ENCODE results near the gene CHST11. TPM values are rescaled to one million over a fixed set of nuclear protein-coding genes. Genes with fewer than 3 reads are reported as not detected.

The CHST11 gene
- total and polyA plus RNA-seq, 4 donors: 15.0 to 25.5 (median 18.8) TPM

DNA sequence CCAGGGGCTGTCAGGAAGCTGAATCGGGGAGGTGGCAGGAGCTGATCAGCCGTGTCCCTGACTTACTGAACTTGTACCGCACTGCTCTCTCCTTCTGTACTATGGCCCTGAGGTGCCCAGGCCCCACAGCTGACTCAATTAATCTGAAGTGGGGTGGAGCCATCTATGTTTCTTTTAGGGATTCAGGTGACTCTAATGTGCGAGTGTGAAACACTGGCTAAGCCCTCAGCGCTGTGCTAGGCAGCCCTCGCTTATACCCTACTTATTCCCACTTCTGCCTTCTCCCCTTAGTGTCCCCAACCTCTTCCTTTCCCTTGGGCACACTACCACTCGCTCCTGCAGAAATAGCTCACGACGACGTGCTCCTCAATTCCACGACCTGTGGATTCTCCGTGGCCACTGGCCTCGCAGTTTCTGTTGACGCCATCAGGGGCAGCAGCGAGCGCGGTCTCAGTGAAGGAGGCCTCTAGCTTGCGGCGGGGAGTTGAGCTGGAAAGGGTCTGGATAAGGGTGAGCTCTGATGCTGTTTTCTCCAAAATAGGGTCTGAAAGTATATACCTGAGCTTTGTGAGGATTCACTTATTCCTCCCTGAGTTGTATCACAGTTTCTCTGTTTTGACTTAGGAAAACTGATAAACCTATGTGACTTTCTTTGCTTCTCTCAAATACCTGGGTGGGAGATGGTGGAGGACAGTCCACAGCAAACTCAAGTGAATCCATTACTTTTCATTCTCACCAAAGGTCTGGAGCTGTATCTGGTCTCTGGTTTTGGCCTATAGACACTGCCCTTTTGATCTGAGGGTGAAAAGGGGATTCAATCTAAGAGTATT, 333.8 kb downstream of the CHST11 start:
- no peak overlapping the region for H3K4me3 ChIP-seq (ENCODE audit: low read depth, low read length)
- 42% methylated on average over 19 of the region's 19 CpGs for WGBS (ENCODE audit: insufficient coverage)
- H3K4me1 ChIP-seq (ENCODE audit: control insufficient read depth, insufficient read depth, low read length): peaks cover 10% of the 10 kb centered on the region
- H3K9me3 ChIP-seq (ENCODE audit: control insufficient read depth, insufficient read depth, low read length): no peaks in the 10 kb centered on the region
- no peaks in the 10 kb centered on the region for H3K27me3 ChIP-seq (ENCODE audit: control insufficient read depth, insufficient read depth, low read length)
- H3K27ac ChIP-seq (ENCODE audit: low read depth, low read length): no peak overlapping the region
- peak in 2 of 6 donors; percentile 46 to 73 for DNase-seq (ENCODE audit: low read depth in 4 of 6, low spot score in 6 of 6)
- no peaks in the 10 kb centered on the region for H3K36me3 ChIP-seq (ENCODE audit: control insufficient read depth, insufficient read depth, low read length)

DNA sequence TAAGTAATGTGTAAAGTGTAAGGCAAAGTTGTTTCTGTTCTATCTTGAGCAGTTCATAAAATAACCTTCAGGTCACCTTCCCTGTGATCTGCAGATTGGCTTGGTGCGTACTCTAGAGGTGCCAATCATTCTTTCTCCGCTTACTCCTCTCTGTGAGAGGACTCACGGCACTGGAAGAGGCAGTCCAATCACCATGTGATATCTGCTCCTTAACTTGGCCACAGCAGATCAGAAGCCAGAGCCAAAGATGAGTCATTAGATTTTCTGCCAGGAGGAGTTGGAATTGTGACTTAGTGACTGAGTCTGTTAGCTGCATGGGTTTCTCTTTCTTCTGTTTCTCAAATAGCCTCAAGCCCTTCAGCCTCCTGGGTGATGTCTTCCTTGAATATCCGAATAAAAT, 335.8 kb downstream of the CHST11 start:
- peak in 1 of 6 donors; percentile 54 for DNase-seq (ENCODE audit: low read depth in 4 of 6, low spot score in 6 of 6)
- no peak overlapping the region for H3K27ac ChIP-seq (ENCODE audit: low read depth, low read length)
- H3K36me3 ChIP-seq (ENCODE audit: control insufficient read depth, insufficient read depth, low read length): no peaks in the 10 kb centered on the region
- H3K9me3 ChIP-seq (ENCODE audit: control insufficient read depth, insufficient read depth, low read length): no peaks in the 10 kb centered on the region
- H3K27me3 ChIP-seq (ENCODE audit: control insufficient read depth, insufficient read depth, low read length): no peaks in the 10 kb centered on the region
- WGBS (ENCODE audit: insufficient coverage): 80% methylated on average over 1 of the region's 4 CpGs
- H3K4me1 ChIP-seq (ENCODE audit: control insufficient read depth, insufficient read depth, low read length): peaks cover 14% of the 10 kb centered on the region
- H3K4me3 ChIP-seq (ENCODE audit: low read depth, low read length): no peak overlapping the region

DNA sequence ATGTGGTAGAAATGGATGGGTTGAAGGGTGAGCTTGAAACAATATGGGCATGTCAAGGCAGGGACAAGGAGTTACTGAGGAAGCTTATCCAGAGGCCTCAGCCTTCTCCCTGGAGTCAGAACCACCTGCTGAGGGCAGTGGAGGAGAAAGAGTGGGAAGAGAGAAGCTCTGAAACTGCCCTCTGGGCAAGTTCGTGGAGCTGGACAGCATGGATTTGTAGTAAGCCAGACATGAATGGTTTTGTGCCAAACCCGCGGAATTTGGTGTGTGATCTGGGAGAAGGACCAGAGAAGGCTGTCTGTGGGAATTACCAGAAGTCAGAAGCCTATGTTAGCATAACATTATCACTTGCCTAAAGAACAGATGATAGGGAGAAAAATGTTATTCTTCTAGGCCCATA, 336.5 kb downstream of the CHST11 start:
- no peaks in the 10 kb centered on the region for H3K36me3 ChIP-seq (ENCODE audit: control insufficient read depth, insufficient read depth, low read length)
- WGBS (ENCODE audit: insufficient coverage): 60% methylated on average over 1 of the region's 3 CpGs
- peak in 1 of 6 donors; percentile 39 for DNase-seq (ENCODE audit: low read depth in 4 of 6, low spot score in 6 of 6)
- no peaks in the 10 kb centered on the region for H3K27me3 ChIP-seq (ENCODE audit: control insufficient read depth, insufficient read depth, low read length)
- H3K4me3 ChIP-seq (ENCODE audit: low read depth, low read length): no peak overlapping the region
- H3K9me3 ChIP-seq (ENCODE audit: control insufficient read depth, insufficient read depth, low read length): no peaks in the 10 kb centered on the region
- no peak overlapping the region for H3K27ac ChIP-seq (ENCODE audit: low read depth, low read length)
- H3K4me1 ChIP-seq (ENCODE audit: control insufficient read depth, insufficient read depth, low read length): peaks cover 14% of the 10 kb centered on the region

DNA sequence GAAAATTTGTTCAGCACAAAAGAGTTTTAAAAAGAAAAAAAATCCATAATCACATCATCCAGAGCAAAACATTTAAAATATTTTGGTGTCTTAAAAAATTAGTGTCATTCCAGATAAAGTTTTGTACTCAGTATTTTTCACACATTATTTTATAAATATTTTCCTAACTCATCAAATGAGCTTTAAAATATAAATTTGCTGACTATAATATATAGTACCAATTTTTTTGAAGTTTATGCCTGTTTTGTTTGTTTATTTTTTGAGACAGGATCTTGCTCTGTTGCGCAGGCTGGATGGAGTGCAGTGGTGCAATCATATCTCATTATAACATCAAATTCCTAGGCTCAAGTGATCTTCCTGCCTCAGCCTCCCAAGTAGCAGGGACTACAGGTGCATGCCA, 337.2 kb downstream of the CHST11 start:
- no CpG with 5 or more reads among the region's 1 CpG for WGBS (ENCODE audit: insufficient coverage)
- no peak overlapping the region for H3K4me3 ChIP-seq (ENCODE audit: low read depth, low read length)
- no peaks in the 10 kb centered on the region for H3K36me3 ChIP-seq (ENCODE audit: control insufficient read depth, insufficient read depth, low read length)
- no peaks in the 10 kb centered on the region for H3K9me3 ChIP-seq (ENCODE audit: control insufficient read depth, insufficient read depth, low read length)
- no peak overlapping the region for H3K27ac ChIP-seq (ENCODE audit: low read depth, low read length)
- no peaks in the 10 kb centered on the region for H3K27me3 ChIP-seq (ENCODE audit: control insufficient read depth, insufficient read depth, low read length)
- H3K4me1 ChIP-seq (ENCODE audit: control insufficient read depth, insufficient read depth, low read length): peaks cover 14% of the 10 kb centered on the region
- no peak for DNase-seq (ENCODE audit: low read depth in 4 of 6, low spot score in 6 of 6)

DNA sequence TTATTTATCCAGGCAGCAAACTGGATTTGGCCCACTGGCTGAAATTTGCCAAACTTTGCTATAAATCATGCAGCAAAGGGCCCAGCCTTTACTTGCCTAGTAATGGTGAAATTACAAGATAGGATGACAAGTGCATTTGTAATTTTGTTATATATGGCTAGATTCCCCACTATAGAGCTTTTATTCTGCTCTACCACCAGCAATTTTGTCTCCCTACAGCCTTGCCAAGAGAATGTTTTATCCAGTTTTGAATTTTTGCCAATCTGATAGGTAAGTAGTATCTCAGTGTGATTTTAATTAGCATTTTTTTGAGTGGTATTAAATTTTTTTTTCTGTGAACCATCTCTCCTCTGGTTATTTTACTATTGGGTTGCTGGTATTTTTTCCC, 339.7 kb downstream of the CHST11 start:
- no peak overlapping the region for H3K4me3 ChIP-seq (ENCODE audit: low read depth, low read length)
- no peaks in the 10 kb centered on the region for H3K27me3 ChIP-seq (ENCODE audit: control insufficient read depth, insufficient read depth, low read length)
- H3K36me3 ChIP-seq (ENCODE audit: control insufficient read depth, insufficient read depth, low read length): no peaks in the 10 kb centered on the region
- no peak overlapping the region for H3K27ac ChIP-seq (ENCODE audit: low read depth, low read length)
- peaks cover 4% of the 10 kb centered on the region for H3K4me1 ChIP-seq (ENCODE audit: control insufficient read depth, insufficient read depth, low read length)
- H3K9me3 ChIP-seq (ENCODE audit: control insufficient read depth, insufficient read depth, low read length): no peaks in the 10 kb centered on the region
- DNase-seq (ENCODE audit: low read depth in 4 of 6, low spot score in 6 of 6): peak in 2 of 6 donors; percentile 28 to 43

DNA sequence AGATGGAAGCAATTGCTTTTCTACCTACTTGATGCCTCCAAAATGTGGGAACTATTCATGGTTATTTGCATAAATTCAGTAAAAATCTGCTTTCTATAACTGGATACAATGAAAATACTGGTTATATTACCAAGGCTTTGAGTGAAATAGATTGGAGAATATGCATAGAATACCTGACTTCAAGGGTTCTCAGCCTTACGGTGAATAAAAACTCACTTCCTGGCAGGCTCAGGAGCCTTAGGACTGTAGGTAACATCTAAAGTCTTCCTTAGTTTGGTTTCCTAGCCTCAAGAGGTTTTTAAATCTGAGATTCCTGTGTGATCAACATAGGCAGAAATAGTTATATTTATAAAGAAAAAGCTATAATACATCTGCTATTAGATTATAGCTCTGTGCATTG, 342.7 kb downstream of the CHST11 start:
- WGBS (ENCODE audit: insufficient coverage): 100% methylated on average over 1 of the region's 1 CpG
- H3K4me3 ChIP-seq (ENCODE audit: low read depth, low read length): no peak overlapping the region
- no peak overlapping the region for H3K27ac ChIP-seq (ENCODE audit: low read depth, low read length)
- no peaks in the 10 kb centered on the region for H3K27me3 ChIP-seq (ENCODE audit: control insufficient read depth, insufficient read depth, low read length)
- DNase-seq (ENCODE audit: low read depth in 4 of 6, low spot score in 6 of 6): no peak
- H3K36me3 ChIP-seq (ENCODE audit: control insufficient read depth, insufficient read depth, low read length): no peaks in the 10 kb centered on the region
- no peaks in the 10 kb centered on the region for H3K9me3 ChIP-seq (ENCODE audit: control insufficient read depth, insufficient read depth, low read length)
- H3K4me1 ChIP-seq (ENCODE audit: control insufficient read depth, insufficient read depth, low read length): peaks cover 4% of the 10 kb centered on the region

DNA sequence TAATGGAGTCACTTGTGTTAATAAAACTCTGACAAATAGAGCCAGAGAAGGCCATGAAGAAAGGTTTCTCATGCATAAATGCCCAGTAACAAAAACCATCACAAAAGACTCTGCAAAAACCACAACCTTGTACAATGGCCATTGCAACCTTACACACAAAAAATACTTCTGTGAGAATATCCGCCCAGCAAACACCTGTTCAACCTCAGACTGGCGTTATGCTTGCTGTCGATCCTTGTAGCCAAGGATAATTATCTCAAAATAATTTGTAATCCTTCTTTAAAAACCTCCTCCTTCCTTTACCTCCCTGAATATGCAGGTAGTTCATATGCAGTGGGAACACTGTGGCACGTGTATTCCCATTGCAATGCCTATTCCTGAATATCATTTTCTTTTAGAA, 344.3 kb downstream of the CHST11 start:
- 87% methylated on average over 2 of the region's 4 CpGs for WGBS (ENCODE audit: insufficient coverage)
- Histone ChIP-seq H3K4me3 (ENCODE audit: low read depth, low read length) (no peak overlapping the region), H3K4me1 (ENCODE audit: control insufficient read depth, insufficient read depth, low read length) (peaks cover under 1% of the 10 kb centered on the region), H3K36me3 (ENCODE audit: control insufficient read depth, insufficient read depth, low read length) (no peaks in the 10 kb centered on the region), H3K27me3 (ENCODE audit: control insufficient read depth, insufficient read depth, low read length) (no peaks in the 10 kb centered on the region), H3K27ac (ENCODE audit: low read depth, low read length) (no peak overlapping the region), H3K9me3 (ENCODE audit: control insufficient read depth, insufficient read depth, low read length) (no peaks in the 10 kb centered on the region)
- DNase-seq (ENCODE audit: low read depth in 4 of 6, low spot score in 6 of 6): no peak

DNA sequence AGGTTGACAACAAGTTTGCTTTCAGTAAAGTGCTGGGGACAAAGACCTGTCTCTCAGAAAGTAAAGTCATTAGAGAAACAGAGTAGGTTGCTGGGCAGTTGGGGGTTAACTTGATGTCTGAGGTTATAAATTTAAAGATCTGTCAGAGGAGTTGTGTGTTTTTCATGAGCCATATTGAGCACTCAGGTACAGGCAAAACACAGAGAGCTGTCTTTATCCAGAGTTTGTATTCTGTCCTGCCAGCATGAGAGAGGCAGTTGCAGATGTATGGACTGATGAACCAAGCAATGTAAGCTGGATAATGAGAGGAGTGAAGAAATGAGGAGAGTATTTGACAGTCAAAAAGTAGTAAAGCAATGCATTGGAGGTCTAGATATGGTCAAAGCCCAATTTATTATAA, 344.7 kb downstream of the CHST11 start:
- DNase-seq (ENCODE audit: low read depth in 4 of 6, low spot score in 6 of 6): no peak
- Histone ChIP-seq H3K27ac (ENCODE audit: low read depth, low read length) (no peak overlapping the region), H3K9me3 (ENCODE audit: control insufficient read depth, insufficient read depth, low read length) (no peaks in the 10 kb centered on the region), H3K27me3 (ENCODE audit: control insufficient read depth, insufficient read depth, low read length) (no peaks in the 10 kb centered on the region), H3K4me3 (ENCODE audit: low read depth, low read length) (no peak overlapping the region), H3K36me3 (ENCODE audit: control insufficient read depth, insufficient read depth, low read length) (no peaks in the 10 kb centered on the region), H3K4me1 (ENCODE audit: control insufficient read depth, insufficient read depth, low read length) (no peaks in the 10 kb centered on the region)

DNA sequence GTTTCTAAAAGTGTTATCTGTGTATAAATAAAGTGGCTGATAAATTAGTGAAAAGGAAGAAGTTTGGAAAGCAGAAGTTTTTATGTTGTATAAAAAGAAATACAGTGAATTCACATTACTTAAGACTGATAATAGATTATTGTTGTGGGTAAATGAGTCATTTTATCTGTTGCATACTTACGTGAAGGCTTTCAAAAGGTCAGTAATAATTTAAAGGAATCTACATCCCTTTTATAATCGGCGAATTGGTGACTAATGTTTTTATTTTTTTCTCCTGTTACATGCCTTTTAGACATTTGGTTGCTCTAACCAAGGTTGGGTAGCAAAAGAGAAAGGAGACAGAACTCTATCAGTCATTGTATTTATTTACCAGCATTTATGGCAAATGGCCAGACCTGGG, 345.5 kb downstream of the CHST11 start:
- H3K27ac ChIP-seq (ENCODE audit: low read depth, low read length): no peak overlapping the region
- no peaks in the 10 kb centered on the region for H3K27me3 ChIP-seq (ENCODE audit: control insufficient read depth, insufficient read depth, low read length)
- WGBS (ENCODE audit: insufficient coverage): no CpG with 5 or more reads among the region's 3 CpGs
- DNase-seq (ENCODE audit: low read depth in 4 of 6, low spot score in 6 of 6): no peak
- no peaks in the 10 kb centered on the region for H3K36me3 ChIP-seq (ENCODE audit: control insufficient read depth, insufficient read depth, low read length)
- H3K4me1 ChIP-seq (ENCODE audit: control insufficient read depth, insufficient read depth, low read length): no peaks in the 10 kb centered on the region
- H3K9me3 ChIP-seq (ENCODE audit: control insufficient read depth, insufficient read depth, low read length): no peaks in the 10 kb centered on the region
- no peak overlapping the region for H3K4me3 ChIP-seq (ENCODE audit: low read depth, low read length)

DNA sequence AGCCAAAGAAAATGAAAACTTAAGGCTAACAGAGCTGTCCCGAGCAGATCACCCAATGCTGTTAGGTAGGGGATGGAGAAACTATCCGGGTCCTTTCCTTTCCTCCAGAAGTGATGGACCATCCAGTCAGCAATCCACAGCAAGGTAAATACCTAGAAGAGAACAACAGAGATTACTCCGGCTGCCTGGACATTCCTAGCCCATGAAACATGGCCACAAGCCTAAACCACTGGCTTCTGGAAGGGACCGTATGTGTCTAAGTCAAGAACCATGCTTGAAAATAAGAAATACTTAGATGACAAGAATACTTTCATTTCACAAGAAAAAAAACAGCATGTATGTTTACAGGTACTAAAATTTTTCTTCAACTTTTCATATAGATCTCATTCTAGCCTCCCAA, 348.4 kb downstream of the CHST11 start:
- no peaks in the 10 kb centered on the region for H3K9me3 ChIP-seq (ENCODE audit: control insufficient read depth, insufficient read depth, low read length)
- WGBS (ENCODE audit: insufficient coverage): no CpG with 5 or more reads among the region's 4 CpGs
- no peaks in the 10 kb centered on the region for H3K4me1 ChIP-seq (ENCODE audit: control insufficient read depth, insufficient read depth, low read length)
- no peaks in the 10 kb centered on the region for H3K36me3 ChIP-seq (ENCODE audit: control insufficient read depth, insufficient read depth, low read length)
- H3K27ac ChIP-seq (ENCODE audit: low read depth, low read length): no peak overlapping the region
- H3K4me3 ChIP-seq (ENCODE audit: low read depth, low read length): no peak overlapping the region
- DNase-seq (ENCODE audit: low read depth in 4 of 6, low spot score in 6 of 6): no peak
- H3K27me3 ChIP-seq (ENCODE audit: control insufficient read depth, insufficient read depth, low read length): no peaks in the 10 kb centered on the region

Data from spinal cord (tissue), 10 donors.